ENCODE data around the gene TBL1X. TPM values are rescaled to one million over a fixed set of nuclear protein-coding genes. Genes with fewer than 3 reads are reported as not detected.

Gene TBL1X
- total and polyA plus RNA-seq, 2 donors (not counting 3 experiments of a cell fraction or from before 2014, with no cell fraction given), result 8.7 to 25.3 TPM

DNA sequence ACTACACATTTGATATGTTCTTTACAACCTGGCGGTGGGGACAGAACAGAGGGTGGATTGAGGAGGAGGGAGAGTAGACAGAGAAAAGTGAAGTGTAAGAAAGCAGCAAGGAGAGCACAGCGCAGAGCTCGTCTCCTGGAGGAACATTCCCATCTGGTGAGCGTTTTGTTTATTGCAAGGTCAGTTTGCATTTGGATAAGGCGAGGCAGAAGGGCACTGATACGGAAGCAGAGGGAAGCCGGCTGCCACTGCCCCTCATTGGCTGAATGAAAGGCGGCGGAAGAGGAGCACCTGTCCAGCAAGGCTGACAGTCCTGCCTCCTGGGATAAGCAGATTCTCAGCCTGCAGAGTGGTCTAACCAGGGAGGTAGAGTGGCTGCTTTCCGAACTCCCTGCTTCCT, 217.6 kb downstream of the TBL1X start:
- Histone ChIP-seq H3K4me1 (ENCODE audit: control insufficient read depth, extremely low read depth, insufficient read depth, low read length) (peaks cover 4% of the 10 kb centered on the region), H3K79me2 (ENCODE audit: control insufficient read depth, insufficient read depth, low read length) (no peaks in the 10 kb centered on the region), H3K9ac (replicated peaks; ENCODE audit: extremely low read depth, insufficient read depth, low read length) (no peak overlapping the region), H3K9me3 (replicated peaks; ENCODE audit: control insufficient read depth, insufficient read depth, low read length) (no peaks in the 10 kb centered on the region), H3K36me3 (ENCODE audit: control insufficient read depth in 2 of 2, extremely low read depth in 1 of 2, insufficient read depth in 2 of 2, low read length in 2 of 2) (no peaks in the 10 kb centered on the region), H2AFZ (ENCODE audit: low read depth, low read length) (no peak overlapping the region), H3K27me3 (ENCODE audit: control insufficient read depth in 2 of 2, insufficient read depth in 2 of 2, low read length in 2 of 2) (no peaks in the 10 kb centered on the region), H3K4me3 (replicated peaks in 1 of 3; ENCODE audit: insufficient read depth in 1 of 3, low read depth in 1 of 3, low read length in 3 of 3) (no peak overlapping the region), H4K20me1 (replicated peaks; ENCODE audit: control insufficient read depth, extremely low read depth, insufficient read depth, low read length) (no peaks in the 10 kb centered on the region), H3K4me2 (ENCODE audit: insufficient read depth, low read length) (no peak overlapping the region), H3K9me1 (replicated peaks; ENCODE audit: control insufficient read depth, extremely low read depth, insufficient read depth, low read length) (no peaks in the 10 kb centered on the region), H3K27ac (ENCODE audit: insufficient read depth, low read depth, low read length) (no peak overlapping the region)
- no peak for FAIRE-seq
- TF ChIP-seq, protein P1, sequence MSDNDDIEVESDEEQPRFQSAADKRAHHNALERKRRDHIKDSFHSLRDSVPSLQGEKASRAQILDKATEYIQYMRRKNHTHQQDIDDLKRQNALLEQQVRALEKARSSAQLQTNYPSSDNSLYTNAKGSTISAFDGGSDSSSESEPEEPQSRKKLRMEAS (IDR thresholded peaks at IDR 0.05; ENCODE audit: insufficient read depth, insufficient read length), result no peak
- TF ChIP-seq, protein P2, sequence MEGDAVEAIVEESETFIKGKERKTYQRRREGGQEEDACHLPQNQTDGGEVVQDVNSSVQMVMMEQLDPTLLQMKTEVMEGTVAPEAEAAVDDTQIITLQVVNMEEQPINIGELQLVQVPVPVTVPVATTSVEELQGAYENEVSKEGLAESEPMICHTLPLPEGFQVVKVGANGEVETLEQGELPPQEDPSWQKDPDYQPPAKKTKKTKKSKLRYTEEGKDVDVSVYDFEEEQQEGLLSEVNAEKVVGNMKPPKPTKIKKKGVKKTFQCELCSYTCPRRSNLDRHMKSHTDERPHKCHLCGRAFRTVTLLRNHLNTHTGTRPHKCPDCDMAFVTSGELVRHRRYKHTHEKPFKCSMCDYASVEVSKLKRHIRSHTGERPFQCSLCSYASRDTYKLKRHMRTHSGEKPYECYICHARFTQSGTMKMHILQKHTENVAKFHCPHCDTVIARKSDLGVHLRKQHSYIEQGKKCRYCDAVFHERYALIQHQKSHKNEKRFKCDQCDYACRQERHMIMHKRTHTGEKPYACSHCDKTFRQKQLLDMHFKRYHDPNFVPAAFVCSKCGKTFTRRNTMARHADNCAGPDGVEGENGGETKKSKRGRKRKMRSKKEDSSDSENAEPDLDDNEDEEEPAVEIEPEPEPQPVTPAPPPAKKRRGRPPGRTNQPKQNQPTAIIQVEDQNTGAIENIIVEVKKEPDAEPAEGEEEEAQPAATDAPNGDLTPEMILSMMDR (IDR thresholded peaks at IDR 0.05; ENCODE audit: extremely low read depth in 1 of 2, insufficient read depth in 1 of 2, low read depth in 1 of 2, low read length in 2 of 2), result peak in 1 of 2 donors; percentile 5
- BruUV-seq (replicated peaks), result no TSS peak
- ChIA-PET CTCF (no interaction called here), POLR2A (no interaction called here)
- dilution Hi-C loops (cut with MboI; ENCODE audit: extremely low pct_ligation_motif_present, low sequenced_read_pairs), result no loop called here
- peak; percentile 10 for DNase-seq (ENCODE audit: low read depth, low spot score)
- intact Hi-C loops (cut with micrococcal nuclease), result no loop called here

DNA sequence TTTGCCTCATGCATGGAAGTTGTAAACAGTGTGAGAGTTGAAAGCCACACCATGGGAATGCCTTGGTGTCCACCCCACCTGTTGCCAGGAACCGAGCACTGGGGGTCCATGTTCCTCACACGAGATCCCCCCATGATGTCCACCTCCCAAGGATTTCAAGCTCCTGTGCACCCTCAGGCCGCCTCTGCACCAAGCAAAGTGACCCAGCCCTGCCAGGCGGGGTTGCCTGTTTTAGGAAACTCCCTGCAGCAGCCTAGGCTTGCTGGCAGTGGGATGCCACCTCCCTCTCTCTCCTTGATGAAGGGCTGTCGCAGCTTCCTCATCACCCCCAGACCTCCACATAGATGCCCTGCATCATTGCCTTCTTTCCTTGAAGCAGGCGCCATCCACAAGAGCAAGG, 218.0 kb downstream of the TBL1X start:
- no peak for FAIRE-seq
- BruUV-seq (replicated peaks), result no TSS peak

More for the DNA sequence above, 218.0 kb downstream of the TBL1X start:
- DNase-seq (ENCODE audit: low read depth, low spot score), result no peak
- H3K27ac ChIP-seq (ENCODE audit: insufficient read depth, low read depth, low read length), result no peak overlapping the region
- ChIA-PET CTCF (no interaction called here), POLR2A (no interaction called here)
- intact Hi-C loops (cut with micrococcal nuclease), result no loop called here
- H3K9me1 ChIP-seq (replicated peaks; ENCODE audit: control insufficient read depth, extremely low read depth, insufficient read depth, low read length), result no peaks in the 10 kb centered on the region
- H3K27me3 ChIP-seq (ENCODE audit: control insufficient read depth in 2 of 2, insufficient read depth in 2 of 2, low read length in 2 of 2), result no peaks in the 10 kb centered on the region
- no peak overlapping the region for H2AFZ ChIP-seq (ENCODE audit: low read depth, low read length)
- no peaks in the 10 kb centered on the region for H3K79me2 ChIP-seq (ENCODE audit: control insufficient read depth, insufficient read depth, low read length)
- no peak overlapping the region for H3K9ac ChIP-seq (replicated peaks; ENCODE audit: extremely low read depth, insufficient read depth, low read length)
- TF ChIP-seq GATA2 (IDR thresholded peaks at IDR 0.05; ENCODE audit: insufficient read depth, insufficient read length, low read depth, low read length) (no peak), POLR2AphosphoS5 (IDR thresholded peaks at IDR 0.05; ENCODE audit: insufficient read depth, low read depth, low read length) (no peak), JUN (IDR thresholded peaks at IDR 0.05; ENCODE audit: borderline replicate concordance, insufficient read depth, insufficient read length, low read depth) (no peak), MYC (IDR thresholded peaks at IDR 0.05; ENCODE audit: low read depth, low read length) (no peak), FOS (IDR thresholded peaks at IDR 0.05; ENCODE audit: borderline replicate concordance, insufficient read depth, low read length) (no peak), POLR2A (IDR thresholded peaks at IDR 0.05; ENCODE audit: low read depth, low read length) (no peak), EZH2 (IDR thresholded peaks at IDR 0.05; ENCODE audit: borderline replicate concordance, low read depth, low read length, severe bottlenecking) (no peak)
- TF ChIP-seq, protein P1 (IDR thresholded peaks at IDR 0.05; ENCODE audit: insufficient read depth, insufficient read length), result no peak
- TF ChIP-seq, protein P2 (IDR thresholded peaks at IDR 0.05; ENCODE audit: extremely low read depth in 1 of 2, insufficient read depth in 1 of 2, low read depth in 1 of 2, low read length in 2 of 2), result no peak
- no peaks in the 10 kb centered on the region for H3K36me3 ChIP-seq (ENCODE audit: control insufficient read depth in 2 of 2, extremely low read depth in 1 of 2, insufficient read depth in 2 of 2, low read length in 2 of 2)
- H3K4me1 ChIP-seq (ENCODE audit: control insufficient read depth, extremely low read depth, insufficient read depth, low read length), result peaks cover under 1% of the 10 kb centered on the region
- no peaks in the 10 kb centered on the region for H4K20me1 ChIP-seq (replicated peaks; ENCODE audit: control insufficient read depth, extremely low read depth, insufficient read depth, low read length)
- dilution Hi-C loops (cut with MboI; ENCODE audit: extremely low pct_ligation_motif_present, low sequenced_read_pairs), result no loop called here
- H3K9me3 ChIP-seq (replicated peaks; ENCODE audit: control insufficient read depth, insufficient read depth, low read length), result no peaks in the 10 kb centered on the region
- H3K4me3 ChIP-seq (replicated peaks in 1 of 3; ENCODE audit: insufficient read depth in 1 of 3, low read depth in 1 of 3, low read length in 3 of 3), result no peak overlapping the region
- no peak overlapping the region for H3K4me2 ChIP-seq (ENCODE audit: insufficient read depth, low read length)

Measured in endothelial cell of umbilical vein (primary cell).